T-helper 2 cell treated with Interferon-gamma antibody and Interleukin-4, amounts not matched to agents 5 μg/mL and 100 μg/mL, for 36 hours (primary cell): ENCODE measurements around the gene TSHR.
"Not testable (repeated sequence)": the region's sequence is repeated elsewhere in the genome, so short reads cannot be mapped to it uniquely, and the experiment has no call there.

Source experiments
- DNase-seq: peaks from one replicate; pipeline ENCODE4 v3.0.0; 2021; ENCODE audit warnings: low spot score
- H3K27ac Mint-ChIP-seq: one replicate; pipeline ENCODE4 v1.8.0; 2021; ENCODE audit warnings: mild to moderate bottlenecking, mixed read lengths
- H3K27me3 Mint-ChIP-seq: one replicate; pipeline ENCODE4 v1.8.0; 2021; ENCODE audit warnings: low read depth, mixed read lengths
- H3K36me3 Mint-ChIP-seq: one replicate; pipeline ENCODE4 v1.8.0; 2021; ENCODE audit warnings: low read depth, mixed read lengths
- H3K4me1 Mint-ChIP-seq: one replicate; pipeline ENCODE4 v1.8.0; 2021; ENCODE audit warnings: low read depth, mixed read lengths
- H3K4me3 Mint-ChIP-seq: one replicate; pipeline ENCODE4 v1.8.0; 2022; ENCODE audit warnings: mild to moderate bottlenecking, moderate library complexity, mixed read lengths
- H3K9me3 Mint-ChIP-seq: one replicate; pipeline ENCODE4 v1.8.0; 2021; ENCODE audit warnings: mixed read lengths

TSHR gene

DNA sequence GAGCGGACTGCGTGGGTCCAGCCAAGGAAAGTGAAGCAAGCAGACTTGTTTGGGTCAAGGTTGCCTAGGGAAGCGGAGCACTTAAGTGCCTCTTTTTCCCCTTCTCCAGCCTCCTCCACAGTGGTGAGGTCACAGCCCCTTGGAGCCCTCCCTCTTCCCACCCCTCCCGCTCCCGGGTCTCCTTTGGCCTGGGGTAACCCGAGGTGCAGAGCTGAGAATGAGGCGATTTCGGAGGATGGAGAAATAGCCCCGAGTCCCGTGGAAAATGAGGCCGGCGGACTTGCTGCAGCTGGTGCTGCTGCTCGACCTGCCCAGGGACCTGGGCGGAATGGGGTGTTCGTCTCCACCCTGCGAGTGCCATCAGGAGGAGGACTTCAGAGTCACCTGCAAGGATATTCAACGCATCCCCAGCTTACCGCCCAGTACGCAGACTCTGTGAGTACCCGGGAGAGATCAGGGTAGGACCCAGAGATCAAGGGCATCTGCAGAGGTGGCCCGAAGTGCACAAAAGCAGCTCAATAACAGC lies at the start of gene TSHR:
Gene TSHR (plus strand): TSS at position 206 of the 526 bp plus-strand sequence. CDS start 60 bp downstream, at position 266.
- Mint-ChIP-seq H3K4me3 (peak within 1 kb of the TSS; percentile 91), H3K27me3 (peaks cover 33% of the 10 kb centered on the region)

DNA sequence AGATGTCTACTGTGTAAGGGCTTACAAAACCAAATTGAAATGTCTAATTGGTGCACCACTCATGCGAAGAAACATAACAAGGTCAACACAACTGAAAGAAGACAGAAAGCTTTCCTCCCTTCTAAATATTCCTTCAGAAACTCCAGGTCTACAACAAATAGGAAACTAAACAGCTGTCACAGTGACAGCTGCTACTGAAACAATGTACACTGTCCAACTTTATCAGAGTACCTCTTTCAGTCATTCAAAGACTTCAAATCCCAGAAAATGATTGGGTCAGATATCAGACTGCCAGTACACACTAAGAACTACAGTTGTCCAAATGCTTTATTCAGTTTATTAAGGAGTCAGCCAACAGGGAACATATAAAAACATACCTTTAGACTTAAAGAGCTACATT lies 49.1 kb upstream of the TSHR start:
- DNase-seq = no peak
- Mint-ChIP-seq H3K9me3 (no peaks in the 10 kb centered on the region), H3K36me3 (peaks cover 31% of the 10 kb centered on the region), H3K27me3 (no peaks in the 10 kb centered on the region), H3K4me1 (peaks cover 10% of the 10 kb centered on the region), H3K4me3 (no peak overlapping the region), H3K27ac (no peak overlapping the region)

More for the DNA sequence above, at the start of gene TSHR:
- Mint-ChIP-seq H3K36me3 (peaks cover 12% of the 10 kb centered on the region), H3K4me1 (peaks cover 54% of the 10 kb centered on the region), H3K9me3 (peaks cover 4% of the 10 kb centered on the region), H3K27ac (peak within 1 kb of the TSS; percentile 79)
- DNase-seq = no peak

DNA sequence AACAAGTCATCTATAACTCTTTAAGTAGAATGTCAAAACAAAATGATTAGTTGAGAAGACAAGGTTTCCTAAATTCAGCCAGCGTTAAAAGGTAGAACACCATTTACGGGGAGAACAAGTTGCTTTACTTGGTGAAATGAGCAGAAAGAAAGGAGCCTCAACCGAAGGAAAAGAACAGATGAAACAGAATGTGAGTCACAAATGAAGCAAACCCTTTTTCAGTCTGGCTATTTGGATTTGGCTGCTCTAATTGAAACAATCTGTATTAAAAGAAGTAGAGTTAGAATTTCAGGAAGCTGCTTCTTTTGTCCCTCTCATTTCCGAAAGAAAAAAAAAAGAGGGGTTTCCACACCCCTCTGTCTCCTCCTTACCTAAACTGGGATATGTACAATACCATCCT lies 48.5 kb upstream of the TSHR start:
- Mint-ChIP-seq H3K27me3 (no peaks in the 10 kb centered on the region), H3K36me3 (peaks cover 28% of the 10 kb centered on the region), H3K4me1 (peaks cover 10% of the 10 kb centered on the region), H3K9me3 (no peaks in the 10 kb centered on the region), H3K4me3 (no peak overlapping the region), H3K27ac (no peak overlapping the region)
- no peak for DNase-seq

DNA sequence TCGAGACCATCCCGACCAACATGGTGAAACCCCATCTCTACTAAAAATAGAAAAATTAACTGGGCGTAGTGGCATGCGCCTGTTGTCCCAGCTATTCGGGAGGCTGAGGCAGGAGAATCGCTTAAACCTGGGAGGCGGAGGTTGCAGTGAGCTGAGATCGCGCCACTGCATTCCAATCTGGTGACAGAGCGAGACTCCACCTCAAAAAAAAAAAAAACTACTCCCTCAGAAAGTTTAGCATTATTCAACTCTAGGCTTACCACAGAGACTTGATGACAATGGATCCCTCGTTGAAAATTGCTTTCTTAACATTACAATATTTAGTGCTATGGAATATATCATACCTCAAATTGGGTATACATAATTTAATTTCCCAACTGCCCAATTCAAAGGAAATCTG lies 43.4 kb upstream of the TSHR start:
- H3K36me3 Mint-ChIP-seq = peaks cover 29% of the 10 kb centered on the region
- not testable (repeated sequence) for H3K27ac Mint-ChIP-seq, DNase-seq, H3K9me3 Mint-ChIP-seq, H3K4me1 Mint-ChIP-seq, H3K27me3 Mint-ChIP-seq, H3K4me3 Mint-ChIP-seq

DNA sequence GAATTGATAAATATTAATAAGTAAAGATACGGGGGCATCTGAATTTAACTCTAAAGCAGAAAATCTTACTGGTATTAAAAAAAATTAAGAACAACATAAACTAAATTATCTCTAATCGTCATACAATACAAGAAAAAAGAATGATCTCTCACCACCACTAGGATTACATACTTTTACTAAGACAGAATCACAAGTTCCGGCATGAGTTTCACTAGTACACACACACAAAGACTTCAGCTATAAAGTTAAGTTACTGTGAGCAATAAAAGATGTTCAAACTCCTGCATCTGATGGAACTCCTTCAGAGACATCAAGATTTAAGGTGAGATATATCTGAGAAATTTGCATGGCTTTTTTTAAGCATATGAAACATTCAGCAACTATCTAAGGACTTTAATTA lies 35.8 kb upstream of the TSHR start:
- no peak overlapping the region for H3K27ac Mint-ChIP-seq
- no peaks in the 10 kb centered on the region for H3K27me3 Mint-ChIP-seq
- peaks cover 16% of the 10 kb centered on the region for H3K36me3 Mint-ChIP-seq
- no peak overlapping the region for H3K4me3 Mint-ChIP-seq
- peaks cover under 1% of the 10 kb centered on the region for H3K9me3 Mint-ChIP-seq
- peaks cover 5% of the 10 kb centered on the region for H3K4me1 Mint-ChIP-seq
- no peak for DNase-seq

DNA sequence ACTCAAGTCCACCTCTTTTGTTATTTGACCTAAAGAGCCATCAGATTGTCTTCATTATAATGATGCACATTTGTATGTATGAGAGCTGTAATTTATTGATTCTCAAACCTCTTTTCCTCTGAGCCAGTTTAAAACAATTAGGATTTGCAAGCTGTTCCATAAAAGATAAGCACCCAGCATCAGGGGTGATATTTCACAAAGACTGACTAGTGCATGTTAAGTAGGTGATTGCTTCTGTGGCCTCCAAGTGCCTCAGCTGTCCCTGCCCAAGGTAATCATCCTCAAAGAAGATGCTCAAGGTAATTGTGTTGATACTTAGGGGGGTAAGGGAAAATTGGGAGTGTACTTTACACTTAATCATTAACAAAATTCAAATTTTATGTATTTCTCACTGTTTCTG lies 32.1 kb upstream of the TSHR start:
- peaks cover 21% of the 10 kb centered on the region for H3K4me1 Mint-ChIP-seq
- no peaks in the 10 kb centered on the region for H3K27me3 Mint-ChIP-seq
- peaks cover 6% of the 10 kb centered on the region for H3K9me3 Mint-ChIP-seq
- H3K4me3 Mint-ChIP-seq = no peak overlapping the region
- no peak for DNase-seq
- no peak overlapping the region for H3K27ac Mint-ChIP-seq
- peaks cover 22% of the 10 kb centered on the region for H3K36me3 Mint-ChIP-seq

DNA sequence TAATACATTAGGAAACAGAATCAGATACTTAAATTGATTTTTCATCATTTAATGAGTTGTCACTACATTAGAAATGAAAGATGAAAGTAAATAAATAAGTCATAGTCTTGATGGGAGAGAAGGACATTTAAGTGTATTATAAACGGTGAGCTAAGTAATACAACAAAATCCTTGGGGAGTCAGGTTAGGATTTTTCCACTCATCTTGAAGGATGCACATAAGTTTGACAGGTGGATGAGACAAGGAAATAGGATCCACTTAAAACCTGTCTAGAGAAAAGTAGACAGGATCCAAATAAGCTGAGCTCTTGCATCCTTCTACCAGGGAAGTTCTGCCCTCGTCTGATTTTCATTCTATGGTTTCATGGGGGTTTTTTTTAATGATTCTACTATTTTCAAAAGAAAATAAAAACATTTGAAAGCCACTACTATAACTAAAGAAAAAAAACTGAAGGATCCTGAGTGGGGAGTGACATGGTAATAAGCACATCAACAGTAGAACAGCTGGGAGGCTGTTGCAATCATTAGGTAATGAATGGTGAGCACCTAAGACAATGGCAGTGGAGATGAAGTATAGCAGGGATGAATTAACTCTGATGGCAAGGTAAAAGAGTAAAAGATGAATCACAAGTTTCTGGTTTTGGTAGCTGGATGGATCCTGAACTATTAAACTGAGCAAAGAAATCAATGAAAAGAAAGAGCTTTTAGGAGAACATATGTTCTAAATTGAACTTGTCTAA lies 30.9 kb upstream of the TSHR start:
- Mint-ChIP-seq H3K4me3 (no peak overlapping the region), H3K4me1 (peaks cover 23% of the 10 kb centered on the region), H3K27me3 (no peaks in the 10 kb centered on the region), H3K9me3 (peaks cover 6% of the 10 kb centered on the region), H3K36me3 (peaks cover 33% of the 10 kb centered on the region), H3K27ac (no peak overlapping the region)
- no peak for DNase-seq

DNA sequence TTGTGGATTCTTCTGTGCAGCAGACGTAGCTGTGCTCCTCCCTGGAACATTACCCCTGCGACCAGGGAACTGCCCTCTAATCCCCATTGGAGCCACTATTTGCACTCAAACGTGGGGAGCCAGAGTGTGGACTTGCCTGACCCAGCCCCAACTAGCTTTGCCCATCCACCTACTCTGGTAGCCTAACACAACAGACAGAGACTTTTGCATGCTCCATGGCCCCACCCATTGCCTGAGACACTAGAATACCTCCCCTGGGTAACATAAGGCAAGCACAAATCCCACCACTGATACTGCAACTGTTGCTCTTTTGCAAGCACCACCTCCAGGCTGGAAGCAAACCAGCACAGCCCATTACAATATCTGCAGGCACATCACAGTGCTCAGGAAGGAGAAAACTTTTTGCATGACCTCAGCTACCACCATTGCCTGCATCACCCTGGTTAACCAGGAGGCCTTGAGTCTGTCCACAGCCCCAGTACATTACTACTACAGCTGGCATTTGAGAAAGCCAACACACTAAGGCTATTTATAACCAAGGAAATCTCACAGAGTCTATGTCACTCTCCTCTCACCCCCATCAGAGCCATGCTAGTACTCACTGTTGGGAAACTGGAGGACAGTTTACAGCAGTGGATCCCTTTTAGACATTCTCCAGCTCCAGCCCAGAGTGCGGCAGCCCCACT lies 28.9 kb upstream of the TSHR start:
- Mint-ChIP-seq H3K4me3 (no peak overlapping the region), H3K4me1 (peaks cover 40% of the 10 kb centered on the region), H3K27me3 (no peaks in the 10 kb centered on the region), H3K36me3 (peaks cover 39% of the 10 kb centered on the region), H3K9me3 (peaks cover 6% of the 10 kb centered on the region), H3K27ac (no peak overlapping the region)
- DNase-seq = no peak

DNA sequence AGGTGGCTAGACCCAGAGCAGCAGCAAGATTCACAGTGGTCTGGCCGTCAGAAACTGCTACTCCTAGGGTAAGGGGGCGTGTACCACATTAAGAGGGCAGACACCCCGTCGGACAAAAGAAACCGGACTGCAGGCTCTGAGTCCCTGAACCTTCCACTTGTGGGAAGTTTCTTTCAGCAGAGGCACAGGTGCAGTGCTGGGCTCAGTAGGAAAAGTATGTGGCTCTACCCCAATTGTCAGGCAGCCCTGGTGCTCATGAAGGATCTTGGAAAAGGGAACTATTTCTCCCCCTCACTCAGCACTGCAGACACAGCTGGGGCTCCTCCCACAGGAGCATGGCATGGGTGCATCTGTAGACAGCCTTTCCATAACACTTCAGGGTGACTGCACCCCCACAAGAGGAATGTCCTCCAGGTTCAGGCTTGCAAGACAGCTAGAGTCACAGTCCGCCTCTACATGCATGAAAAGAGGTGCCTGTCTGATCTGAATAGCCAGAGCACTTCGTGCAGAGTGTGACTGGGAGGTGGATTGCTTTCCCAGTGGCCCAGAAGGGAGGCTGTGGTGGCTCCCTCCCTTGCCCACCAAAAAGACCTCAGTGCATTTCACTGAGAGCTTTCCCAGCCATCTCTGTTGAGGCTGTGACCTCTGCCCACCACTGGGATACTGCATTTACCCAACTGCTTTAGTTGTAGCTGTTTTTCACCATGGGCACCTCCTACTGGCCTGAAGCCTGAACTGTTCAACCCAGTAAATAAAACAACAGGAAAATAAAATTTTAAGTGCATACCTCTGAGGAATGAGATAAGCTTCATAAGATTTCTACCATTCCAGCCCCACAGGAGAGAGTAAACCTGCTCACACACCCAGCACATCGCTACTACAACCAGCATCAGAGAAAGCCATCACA lies 28.1 kb upstream of the TSHR start:
- Mint-ChIP-seq H3K9me3 (peaks cover 6% of the 10 kb centered on the region), H3K27ac (no peak overlapping the region), H3K27me3 (no peaks in the 10 kb centered on the region), H3K4me3 (no peak overlapping the region), H3K4me1 (peaks cover 45% of the 10 kb centered on the region), H3K36me3 (peaks cover 41% of the 10 kb centered on the region)
- no peak for DNase-seq

DNA sequence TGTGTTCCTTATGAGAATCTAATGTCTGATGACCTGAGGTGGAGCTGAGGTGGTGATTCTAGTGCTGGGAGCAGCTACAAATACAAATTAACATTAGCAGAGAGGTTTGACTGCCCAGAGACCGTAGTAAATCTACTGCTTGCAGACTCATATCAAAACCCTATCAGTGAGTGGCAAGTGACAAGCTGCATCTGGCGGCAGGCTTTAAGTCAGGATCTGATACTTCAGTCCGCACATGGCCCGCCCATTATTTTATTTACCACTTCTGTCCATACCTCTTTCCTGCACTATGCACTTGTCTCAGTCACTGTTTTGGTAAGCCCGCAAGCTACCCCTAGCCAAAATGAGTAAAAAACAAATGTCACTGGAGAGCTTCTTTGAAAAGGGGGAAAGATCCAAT lies 25.3 kb upstream of the TSHR start:
- peaks cover 49% of the 10 kb centered on the region for H3K4me1 Mint-ChIP-seq
- no peaks in the 10 kb centered on the region for H3K27me3 Mint-ChIP-seq
- DNase-seq = no peak
- H3K27ac Mint-ChIP-seq = peak overlapping the region; percentile 88
- peaks cover 1% of the 10 kb centered on the region for H3K9me3 Mint-ChIP-seq
- H3K36me3 Mint-ChIP-seq = peaks cover 47% of the 10 kb centered on the region
- peak overlapping the region; percentile 52 for H3K4me3 Mint-ChIP-seq

DNA sequence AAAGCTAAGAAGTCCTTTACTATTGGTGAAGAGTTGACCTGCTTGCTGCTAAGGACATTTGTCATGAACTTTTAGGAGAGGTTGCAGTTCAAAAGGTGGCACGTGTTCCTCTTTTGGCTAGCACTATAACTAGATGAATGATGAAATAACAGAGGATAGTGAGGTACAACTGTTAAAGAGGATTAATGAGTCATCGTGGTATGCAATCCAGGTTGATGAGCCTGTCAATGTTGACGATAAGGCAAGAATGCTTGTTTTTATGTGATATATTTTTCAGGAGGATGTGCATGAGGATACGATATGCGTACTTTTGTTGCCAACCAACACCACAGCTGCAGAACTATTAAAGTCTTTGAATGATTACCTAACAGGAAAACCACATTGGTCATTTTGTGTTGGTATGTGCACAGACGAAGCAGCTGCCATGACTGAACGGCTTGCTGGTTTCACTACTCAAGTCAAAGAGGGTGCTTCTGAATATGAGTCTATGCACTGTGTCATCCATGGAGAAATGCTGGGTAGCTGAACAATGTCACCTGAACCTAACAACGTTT lies 24.5 kb upstream of the TSHR start:
- H3K27ac Mint-ChIP-seq = peak overlapping the region; percentile 88
- peaks cover 42% of the 10 kb centered on the region for H3K36me3 Mint-ChIP-seq
- peak overlapping the region; percentile 74 for H3K4me3 Mint-ChIP-seq
- DNase-seq = peak; percentile 53
- H3K4me1 Mint-ChIP-seq = peaks cover 44% of the 10 kb centered on the region
- no peaks in the 10 kb centered on the region for H3K27me3 Mint-ChIP-seq
- H3K9me3 Mint-ChIP-seq = no peaks in the 10 kb centered on the region

DNA sequence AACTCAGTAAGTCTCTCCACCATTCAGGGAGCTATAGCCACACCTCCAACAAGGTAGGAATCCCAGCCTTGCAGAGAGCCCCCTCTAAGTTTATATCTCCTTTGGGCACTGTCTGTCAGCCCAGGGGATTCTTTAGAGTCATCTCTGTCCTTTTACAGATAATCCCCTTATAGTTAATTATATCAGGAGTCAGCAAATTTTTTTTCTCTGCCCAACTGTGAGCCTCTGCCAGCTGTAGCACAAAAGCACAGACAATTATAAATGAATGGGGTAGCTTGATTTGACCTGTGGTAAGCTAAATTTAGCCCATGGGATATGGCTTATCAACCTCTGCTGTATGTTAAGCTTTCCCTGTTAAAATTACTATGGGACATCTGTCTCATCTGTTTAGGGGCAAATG lies 22.1 kb upstream of the TSHR start:
- H3K4me3 Mint-ChIP-seq = no peak overlapping the region
- peaks cover 37% of the 10 kb centered on the region for H3K36me3 Mint-ChIP-seq

DNA sequence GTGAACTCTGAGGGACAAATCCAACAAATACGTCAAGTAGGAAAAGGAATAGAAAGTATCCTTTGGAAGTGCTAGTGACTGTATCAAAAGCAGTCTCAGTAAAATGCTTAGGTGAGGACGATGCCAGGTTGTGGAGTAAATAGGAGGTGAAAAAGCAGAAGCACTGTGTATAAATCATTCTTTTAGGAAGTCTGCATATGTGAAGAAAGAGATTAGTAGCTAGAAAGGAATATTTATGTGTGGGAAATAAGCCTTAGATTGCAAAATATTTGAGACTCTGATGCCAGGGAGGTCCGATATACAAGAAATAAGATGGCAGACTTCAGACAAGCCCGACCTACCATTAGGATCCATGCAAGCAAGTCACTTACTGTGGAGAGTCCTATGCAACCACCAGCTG lies 21.7 kb upstream of the TSHR start:
- H3K27ac Mint-ChIP-seq = no peak overlapping the region

More for the DNA sequence above, 22.1 kb upstream of the TSHR start:
- no peak overlapping the region for H3K27ac Mint-ChIP-seq
- peaks cover 36% of the 10 kb centered on the region for H3K4me1 Mint-ChIP-seq
- H3K27me3 Mint-ChIP-seq = no peaks in the 10 kb centered on the region
- H3K9me3 Mint-ChIP-seq = no peaks in the 10 kb centered on the region
- DNase-seq = no peak

More for the DNA sequence above, 21.7 kb upstream of the TSHR start:
- Mint-ChIP-seq H3K27me3 (no peaks in the 10 kb centered on the region), H3K36me3 (peaks cover 33% of the 10 kb centered on the region), H3K4me3 (no peak overlapping the region), H3K9me3 (no peaks in the 10 kb centered on the region), H3K4me1 (peaks cover 35% of the 10 kb centered on the region)
- no peak for DNase-seq
